Gastroesophageal sphincter (tissue), 4 donors: ENCODE results near the gene FNDC3B. TPM values are rescaled to one million over a fixed set of nuclear protein-coding genes. Genes with fewer than 3 reads are reported as not detected.
"Not testable (repeated sequence)": the region's sequence is repeated elsewhere in the genome, so short reads cannot be mapped to it uniquely, and the experiment has no call there.

Experiments used
- ATAC-seq: fragments of 150-250 bp; one replicate; pipeline ENCODE4 v1.9.1; 2016; ENCODE audit warnings: mild to moderate bottlenecking, moderate library complexity
- H3K27ac ChIP-seq, 4 donors: fragments of 200-600 bp; sonication (generic) in 3 of 4; 1 replicate in 3 of 4; 2 replicates in 1 of 4; pipeline ENCODE4 v1.5.1; 2016 to 2019
- H3K27me3 ChIP-seq: fragments of 200-600 bp; sonication (generic); one replicate; pipeline ENCODE4 v1.5.1; 2019
- H3K36me3 ChIP-seq, 2 donors: fragments of 200-600 bp; sonication (generic); one replicate each; pipeline ENCODE4 v1.5.1; 2019; ENCODE audit warnings: control low read depth in 1 of 2
- H3K4me1 ChIP-seq, 3 donors: fragments of 200-600 bp; sonication (generic); 1 replicate in 2 of 3; 2 replicates in 1 of 3; pipeline ENCODE4 v1.5.1; 2016 to 2019; ENCODE audit warnings: control low read depth in 2 of 3
- H3K4me3 ChIP-seq, 2 donors: fragments of 200-600 bp; sonication (generic); one replicate each; pipeline ENCODE4 v1.5.1; 2019; ENCODE audit warnings: mild to moderate bottlenecking in 1 of 2, moderate library complexity in 1 of 2
- H3K9me3 ChIP-seq, 3 donors: fragments of 200-600 bp; sonication (generic); one replicate each; pipeline ENCODE4 v1.5.1; 2017 to 2019; ENCODE audit warnings: control low read depth in 2 of 3
- EP300 ChIP-seq: sonication (generic); formaldehyde crosslinking; IDR thresholded peaks from one replicate; pipeline ENCODE4 v1.6.1; 2017; ENCODE audit warnings: antibody characterized with exemption, mild to moderate bottlenecking
- POLR2A ChIP-seq, 2 donors: fragments of 450-650 bp; IDR thresholded peaks; one replicate each; pipeline ENCODE4 v1.6.1; 2017; ENCODE audit warnings: antibody characterized with exemption in 2 of 2, mild to moderate bottlenecking in 2 of 2, moderate library complexity in 1 of 2
- POLR2AphosphoS5 ChIP-seq: sonication (generic); formaldehyde crosslinking; IDR thresholded peaks from one replicate; pipeline ENCODE4 v1.6.1; 2017; ENCODE audit warnings: antibody characterized with exemption
- WGBS, 2 donors: methylation state at CpG; one replicate each; pipeline ENCODE4 v1.1.5; 2018; ENCODE audit warnings: low coverage in 1 of 2; 5-methylcytosine and 5-hydroxymethylcytosine counted together
- total RNA-seq, 4 donors: library from RNA; depleted of rRNA; stranded (reverse); fragments of >200 nt; gene quantifications; one replicate each; pipeline ENCODE4 v1.1.0, GENCODE V29; 2016
- TF ChIP-seq, protein P1 (sequence below), 4 experiments: fragments of 200-600 bp in 2 of 4; fragments of 450-650 bp in 2 of 4; sonication (generic) in 1 of 4; IDR thresholded peaks; one replicate each; pipeline ENCODE4 v1.5.1; 2017 to 2019; ENCODE audit warnings: antibody characterized with exemption in 4 of 4, mild to moderate bottlenecking in 2 of 4, moderate library complexity in 2 of 4

FNDC3B gene
- total RNA-seq, 4 donors from 2014 or later: 53.1 to 97.2 (median 70.8) TPM

- TF ChIP-seq POLR2AphosphoS5 (no peak), EP300 (no peak)
- TF ChIP-seq, protein P1, sequence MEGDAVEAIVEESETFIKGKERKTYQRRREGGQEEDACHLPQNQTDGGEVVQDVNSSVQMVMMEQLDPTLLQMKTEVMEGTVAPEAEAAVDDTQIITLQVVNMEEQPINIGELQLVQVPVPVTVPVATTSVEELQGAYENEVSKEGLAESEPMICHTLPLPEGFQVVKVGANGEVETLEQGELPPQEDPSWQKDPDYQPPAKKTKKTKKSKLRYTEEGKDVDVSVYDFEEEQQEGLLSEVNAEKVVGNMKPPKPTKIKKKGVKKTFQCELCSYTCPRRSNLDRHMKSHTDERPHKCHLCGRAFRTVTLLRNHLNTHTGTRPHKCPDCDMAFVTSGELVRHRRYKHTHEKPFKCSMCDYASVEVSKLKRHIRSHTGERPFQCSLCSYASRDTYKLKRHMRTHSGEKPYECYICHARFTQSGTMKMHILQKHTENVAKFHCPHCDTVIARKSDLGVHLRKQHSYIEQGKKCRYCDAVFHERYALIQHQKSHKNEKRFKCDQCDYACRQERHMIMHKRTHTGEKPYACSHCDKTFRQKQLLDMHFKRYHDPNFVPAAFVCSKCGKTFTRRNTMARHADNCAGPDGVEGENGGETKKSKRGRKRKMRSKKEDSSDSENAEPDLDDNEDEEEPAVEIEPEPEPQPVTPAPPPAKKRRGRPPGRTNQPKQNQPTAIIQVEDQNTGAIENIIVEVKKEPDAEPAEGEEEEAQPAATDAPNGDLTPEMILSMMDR (IDR thresholded peaks at IDR 0.05): no peak
- WGBS, 2 donors: 85 to 93% methylated on average over 1 to 2 of the region's 3 CpGs
- Histone ChIP-seq H3K4me3 (no peak overlapping the region), H3K36me3 (peaks cover 0 to 58% of the 10 kb centered on the region in 2 donors), H3K9me3 (no peaks in the 10 kb centered on the region), H3K4me1 (peaks cover 0 to 28% (median 0%) of the 10 kb centered on the region in 3 donors), H3K27me3 (no peaks in the 10 kb centered on the region), H3K27ac (no peak overlapping the region)
- no peak for ATAC-seq
Measured at GRCh38 chr3:172364374-172365027, 325.1 kb downstream of the FNDC3B start.

DNA sequence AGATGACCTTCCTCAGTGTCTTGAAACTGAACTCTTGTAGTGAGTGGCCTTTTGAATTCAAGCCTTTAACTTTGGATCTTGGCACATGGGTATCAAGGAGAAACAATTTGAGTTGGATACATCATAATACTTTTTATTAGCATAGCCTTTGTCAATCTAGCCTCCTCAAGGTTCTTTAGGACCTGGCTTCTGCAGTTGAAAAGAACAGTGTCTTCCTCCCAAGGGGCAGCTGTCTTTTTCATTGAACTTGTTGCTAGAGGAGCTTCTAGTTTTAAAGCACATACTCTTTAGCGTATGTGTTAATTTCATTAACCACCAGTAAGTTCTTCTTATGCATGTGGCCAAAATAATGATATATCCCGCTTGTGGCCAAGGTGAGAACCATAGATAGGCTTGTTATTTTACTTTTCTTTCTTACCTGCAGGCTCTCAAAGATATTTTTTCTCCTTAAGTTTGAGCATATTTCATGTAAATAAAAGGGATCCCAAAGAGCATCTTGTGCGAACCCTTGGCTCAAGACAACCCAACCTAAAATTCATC, 325.7 kb downstream of the FNDC3B start:
- ATAC-seq: no peak
- H3K4me1 ChIP-seq: peaks cover 0 to 34% (median 3%) of the 10 kb centered on the region in 3 donors
- peaks cover 0 to 58% of the 10 kb centered on the region in 2 donors for H3K36me3 ChIP-seq
- no peaks in the 10 kb centered on the region for H3K9me3 ChIP-seq
- H3K27me3 ChIP-seq: no peaks in the 10 kb centered on the region
- TF ChIP-seq POLR2AphosphoS5: no peak
- no peak for TF ChIP-seq POLR2A (IDR thresholded peaks at IDR 0.05)
- TF ChIP-seq EP300: no peak
- TF ChIP-seq, protein P1 (IDR thresholded peaks at IDR 0.05): no peak
- 95 to 100% methylated on average over 2 to 3 of the region's 3 CpGs for WGBS, 2 donors
- H3K4me3 ChIP-seq: no peak overlapping the region
- H3K27ac ChIP-seq: no peak overlapping the region

DNA sequence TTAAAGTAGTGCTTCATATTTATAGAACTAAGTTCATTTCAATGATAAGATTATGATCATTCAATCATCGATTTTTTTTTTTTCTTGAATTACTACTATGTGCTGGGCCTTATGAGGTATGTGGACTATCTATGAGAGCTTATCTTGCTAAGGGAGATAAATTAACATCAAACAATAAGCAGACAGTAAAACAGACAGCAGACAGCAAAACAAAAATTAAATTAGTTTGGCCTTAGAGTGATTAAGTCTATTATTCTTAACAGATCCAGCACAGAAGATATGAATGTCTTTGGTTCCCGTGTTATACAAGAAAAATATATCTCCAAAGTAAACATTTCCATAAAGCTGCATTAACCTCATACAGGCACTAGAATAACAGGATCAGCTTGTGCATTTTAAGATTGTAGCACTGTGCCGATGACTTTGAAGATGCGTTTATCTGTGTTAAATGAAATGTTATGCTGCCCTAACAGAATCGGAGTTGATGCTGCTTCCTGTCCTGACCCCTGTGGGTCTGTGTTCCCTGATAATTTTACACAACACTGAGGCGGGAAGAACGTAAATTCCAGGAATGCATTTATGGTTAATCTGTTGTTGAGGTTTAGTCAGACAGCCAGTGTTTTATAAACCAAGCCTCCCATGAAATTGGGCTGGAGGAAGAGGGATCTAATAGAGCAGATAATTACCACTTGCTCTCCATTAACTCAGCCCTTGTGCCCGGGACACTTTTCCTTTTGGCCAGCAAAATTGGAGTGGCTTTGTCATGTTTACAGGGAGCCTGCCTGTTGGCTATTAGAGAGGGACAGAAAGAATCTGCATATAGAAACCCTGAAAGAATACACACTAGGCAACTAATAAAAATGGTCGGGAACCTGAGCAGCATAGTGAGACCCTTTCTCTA, 328.1 kb downstream of the FNDC3B start:
- Histone ChIP-seq H3K36me3 (peaks cover 0 to 44% of the 10 kb centered on the region in 2 donors), H3K4me3 (no peak overlapping the region), H3K27ac (no peak overlapping the region), H3K9me3 (no peaks in the 10 kb centered on the region), H3K4me1 (peaks cover 0 to 46% (median 3%) of the 10 kb centered on the region in 3 donors), H3K27me3 (no peaks in the 10 kb centered on the region)
- no peak for ATAC-seq
- 60 to 67% methylated on average over 6 to 9 of the region's 9 CpGs for WGBS, 2 donors
- TF ChIP-seq POLR2A (IDR thresholded peaks at IDR 0.05): no peak
- TF ChIP-seq, protein P1 (IDR thresholded peaks at IDR 0.05): no peak
- TF ChIP-seq EP300: no peak
- no peak for TF ChIP-seq POLR2AphosphoS5

- H3K9me3 ChIP-seq, H3K27me3 ChIP-seq, H3K27ac ChIP-seq, ATAC-seq, H3K4me3 ChIP-seq: not testable (repeated sequence)
- 88% methylated on average over 1 of the region's 5 CpGs; no CpG with 5 or more reads in 1 of the 2 donors for WGBS, 2 donors
- peaks cover 0 to 44% of the 10 kb centered on the region in 2 donors for H3K36me3 ChIP-seq
- peaks cover 0 to 46% (median 3%) of the 10 kb centered on the region in 3 donors for H3K4me1 ChIP-seq
Measured at GRCh38 chr3:172368556-172368955, 329.2 kb downstream of the FNDC3B start.

DNA sequence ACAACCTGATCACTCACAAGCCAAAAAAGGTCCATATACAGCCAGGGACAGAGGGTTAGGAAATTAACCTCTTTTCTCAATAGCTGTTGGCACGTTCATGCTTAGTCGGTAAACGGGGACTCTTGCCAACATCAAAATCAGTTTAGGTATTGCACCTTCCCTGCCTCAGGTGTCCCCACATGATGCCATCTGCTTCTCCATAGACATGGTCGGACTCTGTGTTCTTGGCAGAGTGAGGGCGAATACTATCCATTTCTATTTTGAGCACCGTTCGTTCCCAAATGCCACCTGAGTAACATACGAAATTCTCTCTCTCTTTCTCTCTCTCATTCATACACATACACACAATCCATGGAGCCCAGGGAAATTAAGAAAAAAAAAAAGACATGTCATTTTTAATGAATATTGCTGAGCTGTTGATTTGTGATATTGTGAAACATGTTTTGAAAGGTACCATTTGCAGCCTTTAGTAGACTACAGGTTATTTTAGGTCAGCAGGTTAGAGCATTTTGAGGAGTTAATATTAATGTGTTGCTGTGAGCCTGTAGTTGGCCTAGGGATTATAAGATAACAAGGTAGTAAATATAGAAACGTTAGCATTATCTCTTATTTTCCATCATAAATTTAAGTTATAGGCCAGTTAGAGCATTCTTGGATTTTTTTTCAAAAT, 330.3 kb downstream of the FNDC3B start:
- TF ChIP-seq, protein P1 (IDR thresholded peaks at IDR 0.05): no peak
- TF ChIP-seq POLR2AphosphoS5: no peak
- TF ChIP-seq EP300: no peak
- TF ChIP-seq POLR2A (IDR thresholded peaks at IDR 0.05): no peak
- Histone ChIP-seq H3K27me3 (no peaks in the 10 kb centered on the region), H3K9me3 (no peaks in the 10 kb centered on the region), H3K4me1 (peaks cover 0 to 46% (median 3%) of the 10 kb centered on the region in 3 donors), H3K36me3 (peaks cover 0 to 42% of the 10 kb centered on the region in 2 donors), H3K27ac (no peak overlapping the region), H3K4me3 (no peak overlapping the region)
- WGBS, 2 donors: 58 to 78% methylated on average over 9 of the region's 9 CpGs
- no peak for ATAC-seq
